HepG2 (cell line): Measurements from ENCODE around the gene PODN.

Experiments used
- AGO1 ChIP-seq: fragments of 200-400 bp; formaldehyde crosslinking; IDR thresholded peaks from 2 replicates; pipeline ENCODE4 v1.6.1; 2017; ENCODE audit warnings: mild to moderate bottlenecking, low read depth, low read length, moderate library complexity; ENCODE audit not compliant: poor library complexity, severe bottlenecking
- CHD2 ChIP-seq: IDR thresholded peaks from 2 replicates; pipeline ENCODE4 v1.6.1; 2011; ENCODE audit warnings: low read depth, low read length, improper control_type of control experiment
- NFIC ChIP-seq: IDR thresholded peaks from 2 replicates; pipeline ENCODE4 v1.6.1; 2012; ENCODE audit warnings: mild to moderate bottlenecking, low read length, inconsistent platforms
- NR2C2 ChIP-seq: sonication (generic); formaldehyde crosslinking; IDR thresholded peaks from 2 replicates; pipeline ENCODE4 v1.4.0; 2020; ENCODE audit warnings: missing genetic modification reagents, mild to moderate bottlenecking, moderate library complexity, borderline replicate concordance
- POLR2A ChIP-seq, 2 experiments: IDR thresholded peaks; 2 replicates each; pipeline ENCODE4 v1.6.1; 2011; ENCODE audit warnings: low read depth in 2 of 2, low read length in 2 of 2, mild to moderate bottlenecking in 1 of 2, moderate library complexity in 1 of 2; ENCODE audit not compliant: insufficient read depth in 1 of 2
- ZMAT3 ChIP-seq: sonication (generic); formaldehyde crosslinking; conservative IDR thresholded peaks from 2 replicates; pipeline ENCODE4 v1.7.0; 2021; ENCODE audit warnings: missing genetic modification reagents
- ZNF83 ChIP-seq: sonication (generic); formaldehyde crosslinking; IDR thresholded peaks from 2 replicates; pipeline ENCODE4 v1.4.0; 2020; ENCODE audit warnings: missing genetic modification reagents, mild to moderate bottlenecking, borderline replicate concordance
- TF ChIP-seq, protein P1 (sequence below): sonication (generic); formaldehyde crosslinking; IDR thresholded peaks from 2 replicates; pipeline ENCODE4 v1.8.0; 2022; ENCODE audit warnings: missing genetic modification reagents, mild to moderate bottlenecking, moderate library complexity, borderline replicate concordance

GRCh38 chr1:53117836-53118235 lies 55.8 kb downstream of the PODN start:
- TF ChIP-seq AGO1 (no peak), NR2C2 (no peak), ZMAT3 (CRISPR knock-in tag) (no peak), ZNF83 (no peak), NFIC (no peak), CHD2 (no peak), POLR2A (IDR thresholded peaks at IDR 0.05; ENCODE audit: insufficient read depth in 1 of 2, low read depth in 2 of 2, low read length in 2 of 2) (no peak)
- TF ChIP-seq, protein P1, sequence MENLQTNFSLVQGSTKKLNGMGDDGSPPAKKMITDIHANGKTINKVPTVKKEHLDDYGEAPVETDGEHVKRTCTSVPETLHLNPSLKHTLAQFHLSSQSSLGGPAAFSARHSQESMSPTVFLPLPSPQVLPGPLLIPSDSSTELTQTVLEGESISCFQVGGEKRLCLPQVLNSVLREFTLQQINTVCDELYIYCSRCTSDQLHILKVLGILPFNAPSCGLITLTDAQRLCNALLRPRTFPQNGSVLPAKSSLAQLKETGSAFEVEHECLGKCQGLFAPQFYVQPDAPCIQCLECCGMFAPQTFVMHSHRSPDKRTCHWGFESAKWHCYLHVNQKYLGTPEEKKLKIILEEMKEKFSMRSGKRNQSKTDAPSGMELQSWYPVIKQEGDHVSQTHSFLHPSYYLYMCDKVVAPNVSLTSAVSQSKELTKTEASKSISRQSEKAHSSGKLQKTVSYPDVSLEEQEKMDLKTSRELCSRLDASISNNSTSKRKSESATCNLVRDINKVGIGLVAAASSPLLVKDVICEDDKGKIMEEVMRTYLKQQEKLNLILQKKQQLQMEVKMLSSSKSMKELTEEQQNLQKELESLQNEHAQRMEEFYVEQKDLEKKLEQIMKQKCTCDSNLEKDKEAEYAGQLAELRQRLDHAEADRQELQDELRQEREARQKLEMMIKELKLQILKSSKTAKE (CRISPR knock-in tag) = no peak
